Mesodermal cell (in vitro differentiated cells): Measurements from ENCODE around the gene NGEF.

Experiments
- H3K27ac ChIP-seq: 2 replicates; pipeline ENCODE4 v1.7.0; 2013; ENCODE audit warnings: mild to moderate bottlenecking, low read depth, low read length, moderate library complexity; ENCODE audit not compliant: severe bottlenecking
- H3K36me3 ChIP-seq: 2 replicates; pipeline ENCODE4 v1.7.1; 2013; ENCODE audit warnings: mild to moderate bottlenecking, low read length, moderate library complexity; ENCODE audit not compliant: control insufficient read depth, insufficient read depth
- H3K4me1 ChIP-seq: one replicate; pipeline ENCODE4 v1.7.1; 2013; ENCODE audit warnings: mild to moderate bottlenecking, low read length; ENCODE audit not compliant: insufficient read depth, control insufficient read depth, poor library complexity, severe bottlenecking
- H3K4me3 ChIP-seq: 2 replicates; pipeline ENCODE4 v1.7.0; 2013; ENCODE audit warnings: low read length, control low read depth, mild to moderate bottlenecking; ENCODE audit not compliant: insufficient read depth, poor library complexity, severe bottlenecking; ENCODE audit errors: extremely low read depth
- H3K9me3 ChIP-seq: 2 replicates; pipeline ENCODE4 v1.7.1; 2013; ENCODE audit warnings: mild to moderate bottlenecking, low read length, moderate library complexity; ENCODE audit not compliant: control insufficient read depth
- WGBS, 2 experiments: methylation state at CpG; one replicate each; pipeline ENCODE4 v1.1.5; 2013; ENCODE audit warnings: missing lambda C conversion rate in 2 of 2; ENCODE audit not compliant: insufficient coverage in 2 of 2; 5-methylcytosine and 5-hydroxymethylcytosine counted together

Gene NGEF

GRCh38 chr2:232976666-232977437 lies 36.2 kb downstream of the NGEF start:
- H3K4me3 ChIP-seq = no peak overlapping the region
- WGBS, 2 experiments = 87 to 89% methylated on average over 16 to 17 of the region's 20 CpGs
- H3K36me3 ChIP-seq = no peaks in the 10 kb centered on the region
- no peak overlapping the region for H3K27ac ChIP-seq
- no peaks in the 10 kb centered on the region for H3K9me3 ChIP-seq
- H3K4me1 ChIP-seq = no peaks in the 10 kb centered on the region

GRCh38 chr2:232976176-232976575 lies 36.9 kb downstream of the NGEF start:
- H3K4me3 ChIP-seq = no peak overlapping the region
- H3K27ac ChIP-seq = no peak overlapping the region
- no peaks in the 10 kb centered on the region for H3K9me3 ChIP-seq
- WGBS, 2 experiments = 100% methylated on average over 1 of the region's 4 CpGs; no CpG with 5 or more reads in 1 of the 2 experiments
- no peaks in the 10 kb centered on the region for H3K36me3 ChIP-seq
- no peaks in the 10 kb centered on the region for H3K4me1 ChIP-seq

- Histone ChIP-seq H3K36me3 (no peaks in the 10 kb centered on the region), H3K27ac (no peak overlapping the region), H3K4me1 (no peaks in the 10 kb centered on the region), H3K9me3 (no peaks in the 10 kb centered on the region), H3K4me3 (no peak overlapping the region)
- WGBS, 2 experiments = 79 to 88% methylated on average over 5 to 6 of the region's 7 CpGs
Observed at GRCh38 chr2:232974396-232974795, 38.7 kb downstream of the NGEF start.

- Histone ChIP-seq H3K27ac (no peak overlapping the region), H3K36me3 (no peaks in the 10 kb centered on the region), H3K9me3 (no peaks in the 10 kb centered on the region), H3K4me1 (no peaks in the 10 kb centered on the region), H3K4me3 (no peak overlapping the region)
- WGBS, 2 experiments = 40 to 100% methylated on average over 1 of the region's 3 CpGs
Observed at GRCh38 chr2:232973796-232974195, 39.3 kb downstream of the NGEF start.

- Histone ChIP-seq H3K4me3 (no peak overlapping the region), H3K4me1 (no peaks in the 10 kb centered on the region), H3K9me3 (no peaks in the 10 kb centered on the region), H3K36me3 (no peaks in the 10 kb centered on the region), H3K27ac (no peak overlapping the region)
- WGBS, 2 experiments = 93 to 100% methylated on average over 4 to 8 of the region's 10 CpGs
Observed at GRCh38 chr2:232973011-232973735, 39.9 kb downstream of the NGEF start.

GRCh38 chr2:232971744-232972143 lies 41.3 kb downstream of the NGEF start:
- no peak overlapping the region for H3K4me3 ChIP-seq
- WGBS, 2 experiments = 88 to 100% methylated on average over 1 to 2 of the region's 5 CpGs

GRCh38 chr2:232970051-232970450 lies 43.0 kb downstream of the NGEF start:
- Histone ChIP-seq H3K9me3 (no peaks in the 10 kb centered on the region), H3K4me3 (no peak overlapping the region), H3K4me1 (no peaks in the 10 kb centered on the region), H3K27ac (no peak overlapping the region), H3K36me3 (no peaks in the 10 kb centered on the region)
- 64 to 100% methylated on average over 1 to 2 of the region's 2 CpGs for WGBS, 2 experiments

More at GRCh38 chr2:232971744-232972143, 41.3 kb downstream of the NGEF start:
- H3K27ac ChIP-seq = no peak overlapping the region
- no peaks in the 10 kb centered on the region for H3K4me1 ChIP-seq
- no peaks in the 10 kb centered on the region for H3K36me3 ChIP-seq
- H3K9me3 ChIP-seq = no peaks in the 10 kb centered on the region

GRCh38 chr2:232967474-232967873 lies 45.6 kb downstream of the NGEF start:
- no peaks in the 10 kb centered on the region for H3K4me1 ChIP-seq
- H3K4me3 ChIP-seq = no peak overlapping the region
- 60% methylated on average over 1 of the region's 2 CpGs; no CpG with 5 or more reads in 1 of the 2 experiments for WGBS, 2 experiments
- no peaks in the 10 kb centered on the region for H3K9me3 ChIP-seq
- H3K36me3 ChIP-seq = no peaks in the 10 kb centered on the region
- no peak overlapping the region for H3K27ac ChIP-seq

GRCh38 chr2:232966122-232966521 lies 46.9 kb downstream of the NGEF start:
- no peak overlapping the region for H3K27ac ChIP-seq
- H3K9me3 ChIP-seq = no peaks in the 10 kb centered on the region
- WGBS, 2 experiments = 55 to 66% methylated on average over 2 to 4 of the region's 5 CpGs
- H3K4me1 ChIP-seq = no peaks in the 10 kb centered on the region
- no peaks in the 10 kb centered on the region for H3K36me3 ChIP-seq
- H3K4me3 ChIP-seq = no peak overlapping the region

- WGBS, 2 experiments = no CpG with 5 or more reads among the region's 1 CpG
- no peak overlapping the region for H3K27ac ChIP-seq
- H3K4me3 ChIP-seq = no peak overlapping the region
- no peaks in the 10 kb centered on the region for H3K9me3 ChIP-seq
- H3K4me1 ChIP-seq = no peaks in the 10 kb centered on the region
- H3K36me3 ChIP-seq = no peaks in the 10 kb centered on the region
Observed at GRCh38 chr2:232963913-232964312, 49.1 kb downstream of the NGEF start.

GRCh38 chr2:232960862-232961261 lies 52.2 kb downstream of the NGEF start:
- Histone ChIP-seq H3K9me3 (no peaks in the 10 kb centered on the region), H3K36me3 (no peaks in the 10 kb centered on the region), H3K27ac (no peak overlapping the region), H3K4me1 (no peaks in the 10 kb centered on the region), H3K4me3 (no peak overlapping the region)
- WGBS, 2 experiments = 50 to 100% methylated on average over 1 of the region's 2 CpGs
